HUES6 (cell line): ENCODE results near the gene TMEM233.
"Not testable (repeated sequence)": the region's sequence is repeated elsewhere in the genome, so short reads cannot be mapped to it uniquely, and the experiment has no call there.

ENCODE experiments used
- H3K27ac ChIP-seq: 2 replicates; pipeline ENCODE4 v1.7.0; 2013; ENCODE audit warnings: low read depth, mild to moderate bottlenecking, low read length, inconsistent platforms
- H3K27me3 ChIP-seq: 2 replicates; pipeline ENCODE4 v1.6.1; 2013; ENCODE audit warnings: low read length; ENCODE audit not compliant: control insufficient read depth, insufficient read depth
- H3K36me3 ChIP-seq: 2 replicates; pipeline ENCODE4 v1.6.1; 2013; ENCODE audit warnings: low read length; ENCODE audit not compliant: control insufficient read depth, insufficient read depth
- H3K4me1 ChIP-seq: 2 replicates; pipeline ENCODE4 v1.6.1; 2013; ENCODE audit warnings: low read length; ENCODE audit not compliant: control insufficient read depth, insufficient read depth
- H3K4me3 ChIP-seq: 2 replicates; pipeline ENCODE4 v1.5.1; 2013; ENCODE audit warnings: low read depth, low read length
- H3K9ac ChIP-seq: one replicate; pipeline ENCODE4 v1.6.1; 2013; ENCODE audit warnings: mild to moderate bottlenecking, low read length
- H3K9me3 ChIP-seq: 2 replicates; pipeline ENCODE4 v1.6.1; 2013; ENCODE audit warnings: low read depth, low read length; ENCODE audit not compliant: control insufficient read depth, insufficient read depth

Gene TMEM233

GRCh38 chr12:119609358-119609757 lies 15.8 kb downstream of the TMEM233 start:
- Histone ChIP-seq H3K9ac (no peak overlapping the region), H3K9me3 (peaks cover 25% of the 10 kb centered on the region), H3K27me3 (peaks cover 12% of the 10 kb centered on the region), H3K27ac (no peak overlapping the region), H3K36me3 (no peaks in the 10 kb centered on the region), H3K4me1 (no peaks in the 10 kb centered on the region), H3K4me3 (no peak overlapping the region)

DNA sequence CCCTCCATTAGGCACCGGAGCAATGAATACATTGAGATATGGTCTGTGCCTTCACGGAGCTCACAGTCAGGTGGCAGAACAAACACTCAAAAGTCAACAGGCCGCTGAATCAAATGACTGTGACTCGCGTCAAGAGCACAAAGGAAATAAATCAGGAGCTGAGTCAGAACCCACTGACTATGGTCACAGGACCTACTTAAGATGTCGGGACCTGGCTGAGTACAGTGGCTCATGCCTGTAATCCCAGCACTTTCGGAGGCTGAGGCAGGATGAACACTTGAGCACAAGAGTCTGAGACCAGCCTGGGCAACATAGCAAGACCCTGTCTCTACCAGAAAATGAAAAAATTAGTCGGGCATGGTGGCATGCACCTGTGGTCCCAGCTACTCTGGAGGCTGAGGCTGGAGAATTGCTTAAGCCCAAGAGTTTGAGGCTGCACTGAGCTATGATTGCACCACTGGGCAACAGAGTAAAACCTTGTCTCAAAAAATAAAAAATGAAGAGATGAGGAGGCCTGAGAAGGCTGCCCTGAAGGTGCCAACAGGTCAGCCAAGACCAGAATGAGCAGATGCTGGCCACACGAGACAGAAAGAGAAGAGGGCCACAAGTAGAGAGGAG lies 19.9 kb downstream of the TMEM233 start:
- Histone ChIP-seq H3K9ac (no peak overlapping the region), H3K4me3 (no peak overlapping the region), H3K27me3 (no peaks in the 10 kb centered on the region), H3K27ac (no peak overlapping the region), H3K4me1 (no peaks in the 10 kb centered on the region), H3K36me3 (no peaks in the 10 kb centered on the region), H3K9me3 (peaks cover 29% of the 10 kb centered on the region)

- Histone ChIP-seq H3K27ac (no peak overlapping the region), H3K36me3 (no peaks in the 10 kb centered on the region), H3K4me3 (no peak overlapping the region), H3K9ac (no peak overlapping the region), H3K27me3 (no peaks in the 10 kb centered on the region), H3K4me1 (no peaks in the 10 kb centered on the region), H3K9me3 (peaks cover 19% of the 10 kb centered on the region)
Observed at GRCh38 chr12:119614705-119615104, 21.1 kb downstream of the TMEM233 start.

- Histone ChIP-seq H3K9ac (no peak overlapping the region), H3K27ac (no peak overlapping the region), H3K27me3 (no peaks in the 10 kb centered on the region), H3K36me3 (no peaks in the 10 kb centered on the region), H3K4me1 (no peaks in the 10 kb centered on the region), H3K9me3 (peaks cover 10% of the 10 kb centered on the region; the same call in 1 of the 2 replicates), H3K4me3 (no peak overlapping the region)
Observed at GRCh38 chr12:119615518-119616475, 22.2 kb downstream of the TMEM233 start.

- H3K9me3 ChIP-seq: peaks cover 10% of the 10 kb centered on the region; the same call in 1 of the 2 replicates
- not testable (repeated sequence) for H3K4me1 ChIP-seq, H3K27ac ChIP-seq, H3K36me3 ChIP-seq, H3K9ac ChIP-seq, H3K27me3 ChIP-seq, H3K4me3 ChIP-seq
Observed at GRCh38 chr12:119618328-119618896, 24.8 kb downstream of the TMEM233 start.

- Histone ChIP-seq H3K9me3 (peaks cover 10% of the 10 kb centered on the region; the same call in 1 of the 2 replicates), H3K36me3 (no peaks in the 10 kb centered on the region), H3K9ac (no peak overlapping the region), H3K27ac (no peak overlapping the region), H3K4me3 (no peak overlapping the region), H3K27me3 (peaks cover 13% of the 10 kb centered on the region), H3K4me1 (no peaks in the 10 kb centered on the region)
Observed at GRCh38 chr12:119620490-119620889, 26.9 kb downstream of the TMEM233 start.

DNA sequence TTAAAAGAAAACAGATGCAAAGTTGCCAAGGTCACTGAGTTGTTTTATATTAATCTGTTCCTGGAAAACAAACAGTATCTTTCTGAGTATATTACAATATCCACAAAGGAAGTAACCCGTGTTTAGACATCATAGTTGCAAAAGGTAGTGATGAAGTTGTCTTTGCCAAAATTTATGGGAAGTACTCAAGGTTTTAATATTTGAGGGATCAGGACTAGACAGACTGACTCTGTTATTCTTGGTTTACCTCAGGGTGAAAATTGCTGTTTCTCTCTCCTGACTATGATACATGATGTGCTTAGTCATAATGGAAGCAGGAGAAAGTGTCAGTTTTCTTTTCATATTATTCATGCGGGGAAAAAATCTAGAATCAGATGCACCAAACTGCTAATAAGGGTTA lies 28.3 kb downstream of the TMEM233 start:
- no peaks in the 10 kb centered on the region for H3K36me3 ChIP-seq
- no peak overlapping the region for H3K4me3 ChIP-seq
- no peaks in the 10 kb centered on the region for H3K4me1 ChIP-seq
- H3K9ac ChIP-seq: no peak overlapping the region
- H3K9me3 ChIP-seq: peaks cover 10% of the 10 kb centered on the region; the same call in 1 of the 2 replicates
- no peak overlapping the region for H3K27ac ChIP-seq
- H3K27me3 ChIP-seq: peaks cover 16% of the 10 kb centered on the region

GRCh38 chr12:119624966-119625365 lies 31.4 kb downstream of the TMEM233 start:
- peaks cover 18% of the 10 kb centered on the region for H3K27me3 ChIP-seq
- no peak overlapping the region for H3K9ac ChIP-seq
- H3K4me1 ChIP-seq: no peaks in the 10 kb centered on the region
- no peak overlapping the region for H3K4me3 ChIP-seq
- H3K27ac ChIP-seq: no peak overlapping the region
- no peaks in the 10 kb centered on the region for H3K9me3 ChIP-seq
- H3K36me3 ChIP-seq: no peaks in the 10 kb centered on the region

DNA sequence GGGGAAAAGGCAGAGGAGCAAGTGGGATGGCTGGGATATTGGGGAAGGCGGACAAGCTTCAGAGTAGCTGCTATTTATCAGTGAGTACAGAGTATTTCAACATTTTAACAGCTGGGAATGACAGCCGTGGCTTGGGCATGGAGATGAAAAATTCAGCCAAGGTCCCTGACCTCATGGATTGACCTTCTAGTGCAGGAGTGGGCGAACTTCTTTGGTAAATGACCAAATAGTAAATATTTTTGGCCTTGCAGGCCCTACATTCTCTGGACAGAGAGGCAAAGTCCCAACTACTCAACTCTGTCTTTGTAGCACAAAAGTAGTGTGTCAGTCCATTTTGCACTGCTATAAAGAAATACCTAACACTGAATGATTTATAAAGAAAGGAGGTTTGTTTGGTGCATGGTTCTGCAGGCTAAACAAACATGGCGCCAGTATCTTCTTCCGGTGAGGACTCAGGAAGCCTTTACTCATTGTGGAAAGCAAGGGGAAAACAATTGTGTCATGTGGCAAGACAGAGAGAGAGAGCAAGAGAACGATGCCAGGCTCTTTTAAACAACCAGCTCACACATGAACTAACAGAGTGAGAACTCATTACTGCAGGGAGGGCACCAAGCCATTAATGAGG lies 33.6 kb downstream of the TMEM233 start:
- peaks cover 18% of the 10 kb centered on the region for H3K27me3 ChIP-seq
- H3K4me3 ChIP-seq: no peak overlapping the region
- H3K36me3 ChIP-seq: no peaks in the 10 kb centered on the region
- no peak overlapping the region for H3K27ac ChIP-seq
- H3K9me3 ChIP-seq: no peaks in the 10 kb centered on the region
- H3K4me1 ChIP-seq: no peaks in the 10 kb centered on the region
- no peak overlapping the region for H3K9ac ChIP-seq

DNA sequence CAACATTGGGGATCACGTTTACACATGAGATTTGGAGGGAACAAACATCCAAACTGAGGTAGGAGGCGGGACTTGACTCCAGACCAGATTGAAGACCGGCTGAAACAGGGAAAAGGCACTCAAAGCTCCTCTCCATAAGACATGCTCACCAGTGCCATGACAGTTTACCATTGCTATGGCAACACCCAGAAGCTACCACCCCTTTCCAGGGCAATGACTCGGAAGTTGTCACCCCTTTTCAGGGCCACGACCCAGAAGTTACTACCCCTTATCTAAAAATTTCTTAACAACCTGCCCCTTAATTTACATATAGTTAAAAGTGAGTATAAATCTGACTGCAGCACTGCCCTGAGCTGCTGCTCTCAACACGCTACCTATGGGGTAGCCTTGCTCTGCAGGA lies 34.1 kb downstream of the TMEM233 start:
- Histone ChIP-seq H3K9ac (no peak overlapping the region), H3K4me1 (no peaks in the 10 kb centered on the region), H3K9me3 (no peaks in the 10 kb centered on the region), H3K27ac (no peak overlapping the region), H3K36me3 (no peaks in the 10 kb centered on the region), H3K27me3 (peaks cover 15% of the 10 kb centered on the region), H3K4me3 (no peak overlapping the region)
